HG03565 (cell line): Measurements from ENCODE around the gene DGCR6L.
"Not testable (repeated sequence)": the region's sequence is repeated elsewhere in the genome, so short reads cannot be mapped to it uniquely, and the experiment has no call there.

Source experiments
- ATAC-seq: cut with Tn5 transposase; IDR thresholded peaks from one replicate; pipeline ENCODE4 v1.9.1; 2021; ENCODE audit warnings: mild to moderate bottlenecking, moderate library complexity; ENCODE audit not compliant: unreplicated experiment

The DGCR6L gene

GRCh38 chr22:20292673-20293232 is 27.1 kb downstream of the DGCR6L start:
- ATAC-seq = no peak

GRCh38 chr22:20292108-20292507 is 27.8 kb downstream of the DGCR6L start:
- ATAC-seq = no peak

GRCh38 chr22:20291604-20292063 is 28.2 kb downstream of the DGCR6L start:
- no peak for ATAC-seq

- no peak for ATAC-seq
These were observed 28.6 kb downstream of the DGCR6L start for GRCh38 chr22:20291249-20291586.

GRCh38 chr22:20290578-20291248 is 29.1 kb downstream of the DGCR6L start:
- no peak for ATAC-seq

GRCh38 chr22:20290045-20290392 is 29.8 kb downstream of the DGCR6L start:
- ATAC-seq = no peak

GRCh38 chr22:20289182-20290044 is 30.4 kb downstream of the DGCR6L start:
- not testable (repeated sequence) for ATAC-seq

GRCh38 chr22:20286784-20287423 is 33.0 kb downstream of the DGCR6L start:
- ATAC-seq = not testable (repeated sequence)

- ATAC-seq = not testable (repeated sequence)
These were observed 33.6 kb downstream of the DGCR6L start for GRCh38 chr22:20286312-20286660.

GRCh38 chr22:20285473-20286311 is 34.2 kb downstream of the DGCR6L start:
- ATAC-seq = not testable (repeated sequence)

- no peak for ATAC-seq
These were observed 35.3 kb downstream of the DGCR6L start for GRCh38 chr22:20284471-20285086.

GRCh38 chr22:20283674-20284066 is 36.2 kb downstream of the DGCR6L start:
- ATAC-seq = no peak

GRCh38 chr22:20282901-20283673 is 36.8 kb downstream of the DGCR6L start:
- ATAC-seq = no peak

- no peak for ATAC-seq
These were observed 38.0 kb downstream of the DGCR6L start for GRCh38 chr22:20281891-20282290.

GRCh38 chr22:20281473-20281872 is 38.4 kb downstream of the DGCR6L start:
- not testable (repeated sequence) for ATAC-seq

- ATAC-seq = no peak
These were observed 39.0 kb downstream of the DGCR6L start for GRCh38 chr22:20280866-20281265.

- ATAC-seq = not testable (repeated sequence)
These were observed 39.7 kb downstream of the DGCR6L start for GRCh38 chr22:20280163-20280562.

GRCh38 chr22:20279662-20280134 is 40.2 kb downstream of the DGCR6L start:
- ATAC-seq = no peak
